GM18502 (cell line): ENCODE results near the gene AMPD3.

Experiments
- ATAC-seq: cut with Tn5 transposase; IDR thresholded peaks from one replicate; pipeline ENCODE4 v1.9.1; 2021; ENCODE audit warnings: mild to moderate bottlenecking; ENCODE audit not compliant: unreplicated experiment, poor library complexity

AMPD3 gene

GRCh38 chr11:10526974-10527918 lies 72.2 kb downstream of the AMPD3 start:
- peak; percentile 73 for ATAC-seq

- no peak for ATAC-seq
Observed at GRCh38 chr11:10528121-10528520, 73.1 kb downstream of the AMPD3 start.

DNA sequence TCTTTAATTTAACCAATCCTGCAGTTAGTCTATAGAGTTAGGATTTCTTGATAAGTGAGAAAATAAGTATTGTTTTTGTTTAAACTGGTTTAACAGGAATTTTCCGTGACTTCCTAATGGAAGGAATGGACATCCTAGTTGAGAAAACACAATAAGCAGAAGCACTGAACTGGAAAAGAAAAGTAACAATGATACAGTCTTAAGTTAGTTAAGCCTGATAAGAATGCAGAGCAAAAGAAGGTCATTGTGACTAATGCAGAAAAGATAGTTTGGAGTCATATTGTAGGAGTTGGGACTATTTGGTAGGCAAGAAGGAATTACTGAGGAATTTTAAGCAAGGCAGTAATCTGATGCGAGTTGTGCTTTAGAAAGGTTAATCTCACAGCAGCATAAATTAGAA lies 74.2 kb downstream of the AMPD3 start:
- no peak for ATAC-seq

GRCh38 chr11:10532526-10532925 lies 77.5 kb downstream of the AMPD3 start:
- no peak for ATAC-seq

DNA sequence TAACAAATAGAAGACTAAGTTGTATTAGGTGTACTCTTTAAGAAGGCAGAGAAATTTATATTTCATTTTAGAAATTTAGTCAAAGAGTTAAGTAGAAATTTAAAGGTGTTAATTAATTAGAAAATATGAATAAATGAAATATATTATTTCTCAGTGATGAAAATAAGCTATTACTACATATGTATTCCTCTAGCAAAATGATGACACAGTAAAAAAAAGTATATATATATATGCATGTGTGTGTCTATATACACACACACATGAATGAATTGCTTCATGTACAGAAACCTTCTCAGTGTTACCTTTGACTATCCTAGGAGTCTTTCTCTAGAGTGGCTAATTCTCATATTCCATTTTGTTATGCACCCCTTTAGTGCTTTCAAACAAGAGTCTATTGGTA lies 78.3 kb downstream of the AMPD3 start:
- no peak for ATAC-seq

DNA sequence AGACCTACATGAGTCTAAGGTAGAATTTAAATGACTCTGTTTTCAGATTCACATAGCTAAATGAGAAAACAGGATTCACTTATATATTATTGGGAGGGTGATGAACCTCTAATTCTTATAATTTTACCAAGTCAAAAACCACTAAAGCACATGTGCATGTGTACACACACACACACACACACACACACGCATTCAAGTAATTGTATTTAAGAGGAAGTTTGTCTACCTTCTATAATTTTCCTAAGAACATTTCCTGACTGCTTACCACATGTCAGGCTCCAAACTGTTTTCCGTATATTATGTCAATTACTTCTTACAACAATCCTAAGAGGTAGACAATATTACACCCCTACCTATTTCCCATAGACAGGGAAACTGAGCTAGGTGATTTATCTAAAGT lies 79.3 kb downstream of the AMPD3 start:
- no peak for ATAC-seq

GRCh38 chr11:10537600-10537999 lies 82.5 kb downstream of the AMPD3 start:
- no peak for ATAC-seq

DNA sequence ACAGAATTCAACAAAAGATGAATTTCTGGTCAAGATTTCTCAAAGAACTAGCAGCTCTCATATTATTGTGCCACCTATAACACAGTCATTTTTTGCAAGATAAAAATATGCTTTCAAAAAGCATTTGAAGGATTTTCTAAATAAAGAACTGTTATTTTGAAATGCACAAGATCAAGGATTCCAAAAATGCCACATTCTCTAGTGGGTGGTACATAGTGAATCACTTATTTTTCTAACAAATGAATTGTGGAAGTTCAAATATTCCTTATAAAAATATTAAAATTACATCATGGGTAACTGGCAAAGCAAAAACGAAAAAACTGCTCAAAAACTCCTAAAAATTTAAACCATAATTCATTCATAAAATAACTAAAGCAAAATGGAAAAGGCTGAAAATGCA lies 83.9 kb downstream of the AMPD3 start:
- no peak for ATAC-seq

DNA sequence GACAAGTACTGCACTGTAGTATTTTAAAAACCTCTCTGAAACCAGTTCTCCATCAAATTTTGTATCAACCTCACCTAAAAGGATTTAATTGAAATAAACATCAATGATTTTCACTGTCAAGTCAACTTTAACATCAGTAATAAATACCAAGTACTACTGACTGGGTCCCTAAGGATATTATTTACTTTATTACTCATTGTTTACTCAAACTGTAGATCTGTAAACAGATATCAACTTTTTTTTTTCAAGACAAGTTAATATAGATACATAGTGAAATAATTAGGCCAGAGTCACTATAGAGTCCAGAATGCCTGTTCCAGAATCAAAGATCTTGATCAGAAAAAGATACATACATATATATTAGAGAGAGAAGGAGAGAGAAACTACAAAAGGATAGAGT lies 84.3 kb downstream of the AMPD3 start:
- no peak for ATAC-seq

GRCh38 chr11:10540546-10540914 lies 85.5 kb downstream of the AMPD3 start:
- peak; percentile 23 for ATAC-seq

DNA sequence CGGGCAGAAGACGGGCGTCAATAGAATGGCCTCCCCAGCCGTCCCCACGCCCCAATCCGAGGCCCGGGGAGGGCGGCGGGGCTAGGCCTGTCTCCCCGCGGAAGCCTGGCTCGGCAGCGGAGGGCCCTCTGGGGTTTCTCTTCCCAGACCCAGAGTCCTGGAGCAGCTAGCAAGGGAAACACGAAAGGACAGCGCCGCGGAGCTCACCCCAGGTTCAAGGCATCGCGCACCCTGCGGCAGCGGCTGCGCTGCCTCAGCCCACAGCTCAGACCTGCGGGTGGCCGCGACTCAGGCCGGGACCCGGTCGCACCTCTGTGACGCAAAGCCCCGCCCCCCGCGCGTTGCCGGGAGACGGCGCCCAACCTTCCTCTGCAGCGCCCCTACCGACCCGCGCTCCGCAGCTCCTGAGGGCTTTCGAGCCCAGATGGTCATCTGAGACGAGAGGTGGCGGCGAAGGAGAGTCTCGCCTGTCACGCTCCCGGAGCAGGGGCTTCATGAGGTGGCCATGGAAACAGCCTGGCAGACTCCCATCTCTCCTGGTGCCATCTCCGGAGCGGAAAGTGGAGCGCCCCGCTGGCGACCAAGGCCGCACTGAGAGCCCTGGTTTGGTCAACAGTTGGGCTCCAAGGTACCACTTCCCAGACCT lies 86.0 kb downstream of the AMPD3 start, which contains the start of gene RNF141:
TSS of gene RNF141 (minus strand) at position 273 of the 646 bp plus-strand sequence. CDS start 7,029 bp downstream, outside the sequence.
- peak; percentile 98 for ATAC-seq

DNA sequence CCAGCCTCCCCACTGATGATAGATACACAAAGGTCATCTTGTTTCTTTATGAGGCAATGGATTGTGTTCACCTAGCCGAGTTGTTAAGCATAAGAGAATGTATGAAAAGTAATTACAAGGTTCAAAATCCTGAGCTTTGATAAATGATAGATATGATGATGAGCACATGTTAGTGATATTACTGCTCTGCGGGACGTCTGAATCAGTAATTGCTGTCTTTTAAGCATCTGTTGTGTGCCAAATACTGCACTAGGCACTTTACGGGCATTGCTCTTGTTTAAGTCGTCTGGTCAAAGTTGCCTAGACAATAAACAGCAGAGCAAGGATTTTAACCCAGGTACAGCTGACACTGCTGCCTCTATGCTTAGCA lies 86.5 kb downstream of the AMPD3 start:
- ATAC-seq: no peak

DNA sequence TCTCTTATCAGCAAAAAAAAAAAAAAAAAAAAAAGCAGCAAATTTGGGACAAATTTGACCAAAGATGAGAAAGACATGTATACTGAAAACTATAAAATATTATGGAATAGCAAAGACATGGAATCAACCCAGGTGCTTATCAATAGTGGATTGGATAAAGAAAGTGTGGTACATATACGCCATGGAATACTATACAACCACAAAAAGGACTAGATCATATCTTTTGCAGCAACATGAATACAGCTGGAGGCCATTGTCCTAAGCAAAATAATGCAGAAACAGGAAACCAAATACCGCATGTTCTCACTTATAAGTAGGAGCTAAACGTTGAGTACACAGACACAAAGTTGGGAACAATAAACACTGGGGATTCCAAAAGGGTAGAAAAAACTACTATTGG lies 87.7 kb downstream of the AMPD3 start:
- ATAC-seq: no peak

DNA sequence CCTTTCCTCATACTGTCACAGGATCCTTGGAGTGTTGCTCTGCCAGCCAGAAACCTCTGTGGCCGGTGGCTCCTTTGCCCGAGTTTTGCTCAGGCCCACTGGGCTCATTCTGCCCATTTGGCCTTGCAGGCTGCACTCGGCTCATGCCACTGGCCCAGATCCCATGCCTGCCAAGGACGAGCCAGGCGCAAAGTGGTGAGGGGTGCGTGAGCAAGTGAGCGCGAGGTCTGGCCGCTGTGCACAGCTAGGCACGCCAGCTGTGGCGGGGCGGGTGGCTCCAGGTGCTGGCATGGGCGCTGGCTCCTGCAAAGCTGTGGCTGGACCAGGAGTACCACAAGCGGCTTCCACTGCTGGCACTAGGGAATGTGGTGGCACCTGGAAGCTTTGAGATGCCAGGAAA lies 88.7 kb downstream of the AMPD3 start:
- ATAC-seq: no peak

DNA sequence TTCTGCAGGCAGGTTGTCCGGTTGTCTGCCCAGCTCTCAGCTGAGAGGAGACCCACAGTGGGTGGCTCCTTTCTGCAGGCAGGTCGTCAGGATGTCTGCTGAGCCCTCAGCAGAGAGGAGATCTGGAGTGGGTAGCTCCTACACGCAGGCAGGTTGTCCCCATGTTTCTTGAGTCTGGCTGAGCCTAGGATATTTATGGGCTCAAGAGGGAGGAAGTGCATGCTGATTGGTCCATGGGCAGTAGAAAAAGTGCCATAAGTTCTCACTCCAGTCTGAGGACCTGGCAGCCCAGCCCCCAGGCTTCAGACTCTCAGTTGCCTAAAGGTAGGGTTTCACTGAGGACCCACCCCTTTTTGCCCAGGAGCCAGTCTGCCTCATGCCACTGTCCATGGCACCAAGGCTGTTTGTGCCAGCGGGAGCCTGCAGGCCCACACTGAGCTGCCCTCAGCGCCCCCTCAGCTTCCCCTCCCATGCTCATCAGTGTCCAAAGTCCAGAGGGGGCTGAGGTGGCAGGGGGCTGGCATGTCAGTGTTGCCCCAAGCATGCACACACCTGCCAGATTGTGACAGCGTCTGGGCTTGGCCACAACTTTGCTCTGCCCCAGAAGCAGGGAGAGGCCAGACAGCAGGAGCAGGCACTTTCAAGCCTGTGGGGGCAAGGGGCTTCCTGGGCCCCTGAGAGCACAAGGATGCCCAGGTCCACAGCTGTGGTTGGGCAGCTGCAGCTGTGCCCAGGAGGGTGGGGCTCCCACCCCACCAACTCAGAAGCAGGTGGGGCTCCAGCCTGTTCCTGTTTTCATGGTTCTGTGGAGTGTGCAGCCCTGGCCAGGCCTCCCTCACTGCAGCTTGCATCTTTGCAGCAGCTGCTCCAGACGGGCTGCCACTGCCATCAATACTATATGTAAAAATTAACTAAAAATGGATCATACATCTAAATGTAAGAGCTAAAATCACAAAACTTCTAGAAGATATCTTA lies 89.7 kb downstream of the AMPD3 start:
- no peak for ATAC-seq

DNA sequence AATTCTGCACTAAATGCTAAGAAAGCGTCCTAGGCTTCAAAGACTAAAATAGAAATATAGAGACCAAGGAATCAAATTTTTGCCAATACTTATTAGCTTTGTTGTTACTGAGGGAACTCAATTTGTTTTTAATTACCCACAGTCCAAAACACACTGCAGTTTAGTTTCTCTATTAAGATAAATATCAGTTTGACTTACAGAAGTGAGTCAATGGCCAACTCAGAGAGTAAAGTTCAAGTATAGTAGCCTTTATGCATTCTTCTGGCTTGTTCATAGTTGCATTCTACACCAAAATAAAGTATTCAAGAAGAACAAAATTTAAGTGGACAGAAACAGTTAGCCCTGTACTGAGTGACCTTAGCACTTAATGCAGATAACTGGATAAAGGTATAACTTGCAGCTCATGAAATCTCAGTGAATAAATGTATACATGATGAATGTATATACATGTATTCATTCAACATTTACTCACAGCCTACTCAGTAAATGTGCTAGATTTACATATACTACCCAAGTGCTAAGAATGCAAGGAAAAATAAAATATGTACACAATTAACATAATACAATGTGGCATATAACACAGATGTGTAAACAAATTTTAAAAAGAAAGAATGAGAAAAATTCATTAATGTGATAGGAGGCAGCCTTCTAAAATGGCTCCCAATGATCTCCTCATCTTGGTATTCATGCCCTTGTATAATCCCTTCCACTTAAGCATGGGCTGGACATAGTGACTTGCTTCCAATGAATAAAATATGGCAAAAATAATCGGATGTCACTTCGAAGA lies 95.6 kb downstream of the AMPD3 start:
- no peak for ATAC-seq

- no peak for ATAC-seq
Observed at GRCh38 chr11:10551290-10551592, 96.2 kb downstream of the AMPD3 start.

DNA sequence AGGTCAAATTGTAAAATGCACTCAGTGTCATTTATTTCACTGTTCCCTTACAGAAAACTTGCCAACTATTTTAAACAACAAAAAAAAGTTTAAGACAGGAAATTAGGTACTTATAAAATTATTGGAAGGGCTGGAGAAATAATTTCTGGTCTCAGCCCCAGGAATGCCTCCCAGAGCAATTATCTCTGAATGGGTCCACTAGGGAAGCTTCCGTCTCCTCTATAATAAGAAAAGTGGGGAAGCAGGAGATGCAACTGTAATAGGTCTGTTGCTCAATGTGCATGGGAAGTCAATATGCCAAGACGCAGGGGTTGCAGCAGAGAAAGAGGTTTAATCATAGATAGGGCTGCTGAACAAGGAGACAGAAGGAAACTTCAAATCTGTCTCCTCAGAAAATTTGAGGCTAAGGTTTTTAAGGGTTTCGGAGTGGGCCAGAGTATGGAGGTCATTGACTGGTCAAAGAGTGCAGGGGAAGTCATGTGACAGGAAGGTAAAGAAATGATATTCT lies 96.8 kb downstream of the AMPD3 start:
- ATAC-seq: no peak

DNA sequence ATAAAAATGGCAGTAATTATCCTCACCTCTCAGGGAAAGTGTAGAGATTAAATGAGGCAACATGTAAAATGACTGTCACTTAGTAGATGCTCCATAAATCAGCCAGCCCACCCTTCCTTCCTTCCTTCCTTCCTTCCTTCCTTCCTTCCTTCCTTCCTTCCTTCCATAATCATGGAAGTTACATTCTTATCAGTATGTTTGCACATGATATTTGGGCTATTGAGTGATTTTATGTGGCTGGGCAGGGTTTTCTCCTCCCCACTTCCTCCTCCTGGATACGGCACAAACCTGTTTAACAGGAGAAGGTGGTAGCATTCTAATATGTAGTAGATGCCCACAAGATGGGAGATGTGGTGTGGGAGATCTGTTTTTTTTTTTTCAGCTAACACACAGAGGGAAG lies 101.5 kb downstream of the AMPD3 start:
- no peak for ATAC-seq
